Measurements from ENCODE around the gene FAM170A. TPM values are rescaled to one million over a fixed set of nuclear protein-coding genes. Genes with fewer than 3 reads are reported as not detected.

The FAM170A gene
- 0.18 TPM in 1 of 3 replicates, not detected in the others for total RNA-seq

GRCh38 chr5:119629339-119629738, at the start of gene FAM170A:
Gene FAM170A (plus strand): TSS chr5:119629558. CDS start chr5:119629769, 211 bp downstream.
- peaks cover 5% of the 10 kb centered on the region for H3K27me3 Mint-ChIP-seq (ENCODE audit: low read depth)
- H3K4me3 Mint-ChIP-seq: no peak within 1 kb of the TSS
- TF ChIP-seq CTCF (IDR thresholded peaks at IDR 0.05; ENCODE audit: unreplicated experiment): no peak
- no peaks in the 10 kb centered on the region for H3K4me1 Mint-ChIP-seq
- no peaks in the 10 kb centered on the region for H3K9me3 Mint-ChIP-seq
- H3K36me3 Mint-ChIP-seq: no peaks in the 10 kb centered on the region
- H3K27ac Mint-ChIP-seq: no peak within 1 kb of the TSS
- no peak for DNase-seq (ENCODE audit: low spot score in 2 of 2, unreplicated experiment in 2 of 2)

GRCh38 chr5:119582987-119583386, 46.4 kb upstream of the FAM170A start:
- TF ChIP-seq CTCF (IDR thresholded peaks at IDR 0.05; ENCODE audit: unreplicated experiment): no peak
- H3K27me3 Mint-ChIP-seq (ENCODE audit: low read depth): no peaks in the 10 kb centered on the region
- H3K27ac Mint-ChIP-seq: no peak overlapping the region
- no peak for DNase-seq (ENCODE audit: low spot score in 2 of 2, unreplicated experiment in 2 of 2)
- no peaks in the 10 kb centered on the region for H3K9me3 Mint-ChIP-seq
- no peaks in the 10 kb centered on the region for H3K36me3 Mint-ChIP-seq
- no peak overlapping the region for H3K4me3 Mint-ChIP-seq
- peaks cover 20% of the 10 kb centered on the region for H3K4me1 Mint-ChIP-seq

GRCh38 chr5:119583684-119584083, 45.7 kb upstream of the FAM170A start:
- H3K36me3 Mint-ChIP-seq: no peaks in the 10 kb centered on the region
- H3K27ac Mint-ChIP-seq: no peak overlapping the region
- DNase-seq (ENCODE audit: low spot score in 2 of 2, unreplicated experiment in 2 of 2): no peak
- peaks cover 1% of the 10 kb centered on the region for H3K9me3 Mint-ChIP-seq
- H3K4me1 Mint-ChIP-seq: peaks cover 20% of the 10 kb centered on the region
- no peaks in the 10 kb centered on the region for H3K27me3 Mint-ChIP-seq (ENCODE audit: low read depth)
- TF ChIP-seq CTCF (IDR thresholded peaks at IDR 0.05; ENCODE audit: unreplicated experiment): no peak
- no peak overlapping the region for H3K4me3 Mint-ChIP-seq

GRCh38 chr5:119596046-119596445, 33.3 kb upstream of the FAM170A start:
- Mint-ChIP-seq H3K4me3 (no peak overlapping the region), H3K4me1 (no peaks in the 10 kb centered on the region), H3K27ac (no peak overlapping the region), H3K27me3 (ENCODE audit: low read depth) (no peaks in the 10 kb centered on the region), H3K36me3 (no peaks in the 10 kb centered on the region), H3K9me3 (peaks cover 13% of the 10 kb centered on the region)
- no peak for TF ChIP-seq CTCF (IDR thresholded peaks at IDR 0.05; ENCODE audit: unreplicated experiment)
- DNase-seq (ENCODE audit: low spot score in 2 of 2, unreplicated experiment in 2 of 2): no peak

- no peak for DNase-seq (ENCODE audit: low spot score in 2 of 2, unreplicated experiment in 2 of 2)
- TF ChIP-seq CTCF (IDR thresholded peaks at IDR 0.05; ENCODE audit: unreplicated experiment): no peak
- no peaks in the 10 kb centered on the region for H3K36me3 Mint-ChIP-seq
- H3K9me3 Mint-ChIP-seq: peaks cover 21% of the 10 kb centered on the region
- H3K4me3 Mint-ChIP-seq: no peak overlapping the region
- no peak overlapping the region for H3K27ac Mint-ChIP-seq
- no peaks in the 10 kb centered on the region for H3K4me1 Mint-ChIP-seq
- no peaks in the 10 kb centered on the region for H3K27me3 Mint-ChIP-seq (ENCODE audit: low read depth)
Observed at GRCh38 chr5:119597728-119598298, 31.5 kb upstream of the FAM170A start.

GRCh38 chr5:119613937-119614336, 15.4 kb upstream of the FAM170A start:
- no peak overlapping the region for H3K27ac Mint-ChIP-seq
- no peaks in the 10 kb centered on the region for H3K4me1 Mint-ChIP-seq
- H3K4me3 Mint-ChIP-seq: no peak overlapping the region
- H3K27me3 Mint-ChIP-seq (ENCODE audit: low read depth): no peaks in the 10 kb centered on the region
- no peak for DNase-seq (ENCODE audit: low spot score in 2 of 2, unreplicated experiment in 2 of 2)
- H3K36me3 Mint-ChIP-seq: no peaks in the 10 kb centered on the region
- H3K9me3 Mint-ChIP-seq: peaks cover 5% of the 10 kb centered on the region
- no peak for TF ChIP-seq CTCF (IDR thresholded peaks at IDR 0.05; ENCODE audit: unreplicated experiment)

All from mesothelial cell of epicardium (in vitro differentiated cells).